ENCODE results near the gene KLRF2. TPM values are rescaled to one million over a fixed set of nuclear protein-coding genes. Genes with fewer than 3 reads are reported as not detected.
"Not testable (repeated sequence)": the region's sequence is repeated elsewhere in the genome, so short reads cannot be mapped to it uniquely, and the experiment has no call there.

Gene KLRF2
- polyA plus RNA-seq, 2 of the 4 experiments (the other 2 are of a cell fraction) = not detected

DNA sequence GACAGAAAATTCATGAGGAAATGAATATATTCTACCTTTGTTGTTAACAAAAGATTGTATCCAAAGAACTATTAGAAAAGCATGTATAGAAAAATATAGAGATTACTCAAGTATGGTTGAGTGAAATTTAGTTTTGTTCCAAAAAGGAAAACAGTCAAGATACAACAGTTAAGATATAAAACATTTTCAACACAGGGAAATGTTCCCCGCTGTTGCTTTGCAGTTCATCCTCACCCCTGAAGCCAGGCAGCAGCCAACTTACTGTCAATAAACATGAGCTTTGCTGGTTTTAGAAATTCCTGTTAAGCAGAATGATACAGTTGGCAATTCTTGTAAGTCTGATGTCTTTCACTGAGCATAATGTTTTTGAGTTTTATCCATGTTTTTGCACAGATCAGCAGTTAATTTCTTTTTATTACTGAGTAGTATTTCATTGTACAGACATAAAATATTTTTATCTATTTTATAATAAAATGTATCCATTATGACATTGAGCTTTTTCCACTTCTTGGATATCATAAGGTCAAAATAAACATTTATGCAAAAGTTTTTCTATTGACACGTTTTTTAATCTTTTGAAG lies 10.9 kb upstream of the KLRF2 start:
- ATAC-seq (no peak), FAIRE-seq (no peak), DNase-seq (ENCODE audit: low read depth in 1 of 2, low spot score in 1 of 2) (no peak)
- Histone ChIP-seq H3K4me1 (no peaks in the 10 kb centered on the region), H3K9me3 (no peaks in the 10 kb centered on the region), H3K4me3 (peak overlapping the region; percentile 39; the same call in 2 of the 3 replicates), H3K27ac (peak overlapping the region in 1 of 2 experiments; percentile 43; a peak in 2 of 6 replicates), H3K4me2 (peak overlapping the region; percentile 76)
- CTCF ChIA-PET = interaction anchor here (0.6 kb wide), 1 partner anchor 494 kb away, joined by 3 read pairs; no protein-coding TSS in a partner anchor
- POLR2A ChIA-PET = no interaction called here
- 68% methylated on average over 2 of the region's 2 CpGs for WGBS (ENCODE audit: missing lambda C conversion rate)
- no peak for TF ChIP-seq NPAS2 (CRISPR knock-in tag; IDR thresholded peaks at IDR 0.05; ENCODE audit: borderline replicate concordance)
- peak; percentile 78 for TF ChIP-seq MAFK (IDR thresholded peaks at IDR 0.05; ENCODE audit: partially characterized antibody)

DNA sequence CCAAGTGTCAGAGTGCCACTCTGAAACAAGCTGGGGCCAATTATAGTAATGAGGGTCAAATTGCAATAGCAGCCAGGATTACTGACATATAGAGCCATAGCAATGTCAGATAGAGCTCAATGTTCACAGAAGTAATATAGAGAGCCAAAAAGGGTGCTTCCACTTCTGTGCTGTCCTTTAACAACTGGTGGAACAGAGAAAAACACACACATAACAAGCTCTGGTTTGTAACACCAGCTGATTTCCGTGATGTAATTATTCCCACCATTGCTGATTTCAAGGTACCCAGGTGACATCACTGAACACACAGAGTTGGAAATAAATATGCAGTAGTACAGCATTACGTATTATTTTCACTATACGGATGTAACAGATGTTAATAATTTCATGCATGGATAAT lies 9.1 kb upstream of the KLRF2 start:
- no peaks in the 10 kb centered on the region for H3K4me1 ChIP-seq
- no peaks in the 10 kb centered on the region for H3K9me3 ChIP-seq
- H3K27ac ChIP-seq = no peak overlapping the region
- POLR2A ChIA-PET = no interaction called here
- TF ChIP-seq JUN (IDR thresholded peaks at IDR 0.05) (no peak), KDM5A (IDR thresholded peaks at IDR 0.05) (no peak), RNF2 (IDR thresholded peaks at IDR 0.05; ENCODE audit: borderline replicate concordance, low read depth) (no peak), ZFP36 (IDR thresholded peaks at IDR 0.05; ENCODE audit: borderline replicate concordance, partially characterized antibody) (no peak), SMC3 (IDR thresholded peaks at IDR 0.05) (no peak), RARB (CRISPR knock-in tag; IDR thresholded peaks at IDR 0.05) (no peak), RCOR1 (IDR thresholded peaks at IDR 0.05; ENCODE audit: low read depth, low read length) (no peak), MAFK (IDR thresholded peaks at IDR 0.05; ENCODE audit: partially characterized antibody) (no peak)
- TF ChIP-seq, protein P1, sequence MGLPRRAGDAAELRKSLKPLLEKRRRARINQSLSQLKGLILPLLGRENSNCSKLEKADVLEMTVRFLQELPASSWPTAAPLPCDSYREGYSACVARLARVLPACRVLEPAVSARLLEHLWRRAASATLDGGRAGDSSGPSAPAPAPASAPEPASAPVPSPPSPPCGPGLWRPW (IDR thresholded peaks at IDR 0.05) = no peak
- TF ChIP-seq, protein P2, sequence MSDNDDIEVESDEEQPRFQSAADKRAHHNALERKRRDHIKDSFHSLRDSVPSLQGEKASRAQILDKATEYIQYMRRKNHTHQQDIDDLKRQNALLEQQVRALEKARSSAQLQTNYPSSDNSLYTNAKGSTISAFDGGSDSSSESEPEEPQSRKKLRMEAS (IDR thresholded peaks at IDR 0.05) = no peak
- TF ChIP-seq, protein P3, sequence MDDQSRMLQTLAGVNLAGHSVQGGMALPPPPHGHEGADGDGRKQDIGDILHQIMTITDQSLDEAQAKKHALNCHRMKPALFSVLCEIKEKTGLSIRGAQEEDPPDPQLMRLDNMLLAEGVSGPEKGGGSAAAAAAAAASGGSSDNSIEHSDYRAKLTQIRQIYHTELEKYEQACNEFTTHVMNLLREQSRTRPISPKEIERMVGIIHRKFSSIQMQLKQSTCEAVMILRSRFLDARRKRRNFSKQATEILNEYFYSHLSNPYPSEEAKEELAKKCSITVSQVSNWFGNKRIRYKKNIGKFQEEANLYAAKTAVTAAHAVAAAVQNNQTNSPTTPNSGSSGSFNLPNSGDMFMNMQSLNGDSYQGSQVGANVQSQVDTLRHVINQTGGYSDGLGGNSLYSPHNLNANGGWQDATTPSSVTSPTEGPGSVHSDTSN (IDR thresholded peaks at IDR 0.05) = no peak
- TF ChIP-seq, protein P4, sequence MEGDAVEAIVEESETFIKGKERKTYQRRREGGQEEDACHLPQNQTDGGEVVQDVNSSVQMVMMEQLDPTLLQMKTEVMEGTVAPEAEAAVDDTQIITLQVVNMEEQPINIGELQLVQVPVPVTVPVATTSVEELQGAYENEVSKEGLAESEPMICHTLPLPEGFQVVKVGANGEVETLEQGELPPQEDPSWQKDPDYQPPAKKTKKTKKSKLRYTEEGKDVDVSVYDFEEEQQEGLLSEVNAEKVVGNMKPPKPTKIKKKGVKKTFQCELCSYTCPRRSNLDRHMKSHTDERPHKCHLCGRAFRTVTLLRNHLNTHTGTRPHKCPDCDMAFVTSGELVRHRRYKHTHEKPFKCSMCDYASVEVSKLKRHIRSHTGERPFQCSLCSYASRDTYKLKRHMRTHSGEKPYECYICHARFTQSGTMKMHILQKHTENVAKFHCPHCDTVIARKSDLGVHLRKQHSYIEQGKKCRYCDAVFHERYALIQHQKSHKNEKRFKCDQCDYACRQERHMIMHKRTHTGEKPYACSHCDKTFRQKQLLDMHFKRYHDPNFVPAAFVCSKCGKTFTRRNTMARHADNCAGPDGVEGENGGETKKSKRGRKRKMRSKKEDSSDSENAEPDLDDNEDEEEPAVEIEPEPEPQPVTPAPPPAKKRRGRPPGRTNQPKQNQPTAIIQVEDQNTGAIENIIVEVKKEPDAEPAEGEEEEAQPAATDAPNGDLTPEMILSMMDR (IDR thresholded peaks at IDR 0.05) = no peak
- FAIRE-seq = no peak
- DNase-seq (ENCODE audit: low read depth in 1 of 2, low spot score in 1 of 2) = no peak
- no peak overlapping the region for H3K4me3 ChIP-seq
- CTCF ChIA-PET = no interaction called here
- peak in 1 of 2 experiments; percentile 30; a peak in 1 of 6 replicates for ATAC-seq
- H3K4me2 ChIP-seq = no peak overlapping the region
- WGBS (ENCODE audit: missing lambda C conversion rate) = 80% methylated on average over 3 of the region's 3 CpGs

DNA sequence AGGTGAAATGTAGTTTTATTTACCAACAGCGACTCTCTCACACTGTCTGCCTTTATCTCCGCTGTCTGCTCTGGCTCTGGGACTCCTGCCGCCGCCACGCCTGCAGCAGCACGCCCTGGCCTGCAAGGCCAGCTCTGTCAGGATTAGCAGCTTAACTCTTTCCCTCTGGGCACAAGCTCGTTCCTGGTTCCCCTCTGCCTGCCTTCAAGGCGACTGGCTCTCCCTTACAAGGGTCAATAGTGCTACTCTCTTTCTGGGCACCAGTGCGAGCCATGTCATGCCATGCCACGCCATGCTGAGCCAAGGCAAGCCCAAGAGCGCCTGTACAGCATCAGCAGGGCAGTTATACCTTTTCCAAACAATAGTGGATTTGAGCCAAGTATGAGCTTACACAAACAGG lies 8.5 kb upstream of the KLRF2 start:
- TF ChIP-seq FOXS1 (CRISPR knock-in tag; IDR thresholded peaks at IDR 0.05) (no peak), EP300 (IDR thresholded peaks at IDR 0.05) (no peak), HOXB5 (CRISPR knock-in tag; IDR thresholded peaks at IDR 0.05) (no peak), ZFP36 (IDR thresholded peaks at IDR 0.05; ENCODE audit: borderline replicate concordance, partially characterized antibody) (no peak)
- no peak for FAIRE-seq
- Histone ChIP-seq H3K4me3 (no peak overlapping the region), H3K4me2 (no peak overlapping the region), H3K4me1 (no peaks in the 10 kb centered on the region), H3K9me3 (no peaks in the 10 kb centered on the region), H3K27ac (no peak overlapping the region)
- 85% methylated on average over 11 of the region's 11 CpGs for WGBS (ENCODE audit: missing lambda C conversion rate)
- ChIA-PET POLR2A (no interaction called here), CTCF (no interaction called here)
- DNase-seq (ENCODE audit: low read depth in 1 of 2, low spot score in 1 of 2) = no peak
- no peak for ATAC-seq

DNA sequence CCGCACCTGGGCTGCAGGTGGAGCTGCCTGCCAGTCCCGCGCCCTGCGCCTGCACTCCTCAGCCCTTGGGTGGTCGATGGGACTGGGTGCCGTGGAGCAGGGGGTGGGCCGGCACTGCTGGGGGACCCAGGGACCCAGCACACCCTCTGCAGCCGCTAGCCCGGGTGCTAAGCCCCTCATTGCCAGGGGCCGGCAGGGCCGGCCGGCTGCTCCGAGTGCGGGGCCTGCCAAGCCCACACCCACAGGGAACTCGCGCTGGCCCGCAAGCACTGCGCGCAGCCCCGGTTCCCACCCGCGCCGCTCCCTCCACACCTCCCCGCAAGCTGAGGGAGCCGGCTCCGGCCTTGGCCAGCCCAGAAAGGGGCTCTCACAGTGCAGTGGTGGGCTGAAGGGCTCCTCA lies 5.2 kb upstream of the KLRF2 start:
- 88% methylated on average over 17 of the region's 26 CpGs for WGBS (ENCODE audit: missing lambda C conversion rate)
- CTCF ChIA-PET; H3K4me3 ChIP-seq; POLR2A ChIA-PET; H3K4me1 ChIP-seq; H3K4me2 ChIP-seq; DNase-seq (ENCODE audit: low read depth in 1 of 2, low spot score in 1 of 2); FAIRE-seq; H3K9me3 ChIP-seq; H3K27ac ChIP-seq; ATAC-seq: not testable (repeated sequence)
